GM12891 (cell line): ENCODE data around the gene TMEM60.
"Not testable (repeated sequence)": the region's sequence is repeated elsewhere in the genome, so short reads cannot be mapped to it uniquely, and the experiment has no call there.

Experiments used
- PAX5 ChIP-seq: IDR thresholded peaks from 2 replicates; pipeline ENCODE4 v1.6.1; 2011; ENCODE audit warnings: low read length, moderate library complexity, mild to moderate bottlenecking; ENCODE audit not compliant: insufficient read depth, severe bottlenecking
- POLR2A ChIP-seq: IDR thresholded peaks from 2 replicates; pipeline ENCODE4 v1.6.1; 2011; ENCODE audit warnings: low read depth, low read length, control low read depth
- POLR2AphosphoS5 ChIP-seq: IDR thresholded peaks from 2 replicates; pipeline ENCODE4 v1.6.1; 2011; ENCODE audit warnings: low read depth, low read length, control low read depth
- SPI1 ChIP-seq: IDR thresholded peaks from 2 replicates; pipeline ENCODE4 v1.6.1; 2011; ENCODE audit warnings: low read depth, low read length, control low read depth
- TAF1 ChIP-seq: IDR thresholded peaks from 2 replicates; pipeline ENCODE4 v1.6.1; 2011; ENCODE audit warnings: low read depth, low read length, control low read depth

DNA sequence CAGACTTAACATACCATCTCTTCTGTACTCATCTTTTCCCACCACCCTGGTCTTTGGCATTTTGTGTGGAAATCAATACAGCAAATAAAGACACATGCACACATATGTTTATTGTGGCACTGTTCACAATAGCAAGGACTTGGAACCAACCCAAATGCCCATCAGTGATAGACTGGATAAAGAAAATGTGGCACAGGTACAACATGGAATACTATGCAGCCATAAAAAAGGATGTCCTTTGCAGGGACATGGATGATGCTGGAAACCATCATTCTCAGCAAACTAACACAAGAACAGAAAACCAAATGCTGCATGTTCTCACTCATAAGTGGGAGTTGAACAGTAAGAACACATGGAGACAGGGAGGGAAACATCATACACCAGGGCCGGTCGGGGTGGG lies 38.2 kb upstream of the TMEM60 start:
- not testable (repeated sequence) for TF ChIP-seq POLR2AphosphoS5, TAF1, POLR2A, SPI1, PAX5
